ENCODE results near the gene AKT1S1. TPM values are rescaled to one million over a fixed set of nuclear protein-coding genes. Genes with fewer than 3 reads are reported as not detected.
A peak's percentile ranks its signal among the peaks of the same experiment; 100 is the strongest.

The AKT1S1 gene
- total RNA-seq, 2 experiments from 2014 or later = 7.3 to 19.8 TPM

GRCh38 chr19:49869009-49869483 is 8.1 kb downstream of the AKT1S1 start:
- H3K79me2 ChIP-seq (ENCODE audit: insufficient read depth, low read depth, low read length) = peaks cover 28% of the 10 kb centered on the region; the same call in 1 of the 2 replicates
- TF ChIP-seq EZH2phosphoT487 (IDR thresholded peaks at IDR 0.05; ENCODE audit: borderline replicate concordance, low read depth, low read length) (no peak), CTCF (conservative IDR thresholded peaks at IDR 0.05; ENCODE audit: low read length) (no peak)
- peak overlapping the region; percentile 69 for H3K4me3 ChIP-seq (ENCODE audit: low read depth, low read length, poor library complexity, severe bottlenecking)
- H3K4me2 ChIP-seq (ENCODE audit: low read length) = peak overlapping the region; percentile 66
- DNase-seq (ENCODE audit: low spot score) = no peak
- H3K9me3 ChIP-seq (ENCODE audit: low read length) = no peaks in the 10 kb centered on the region
- H3K27ac ChIP-seq (ENCODE audit: low read depth, low read length, poor library complexity, severe bottlenecking) = peak overlapping the region; percentile 49
- H2AFZ ChIP-seq (ENCODE audit: low read length) = peak overlapping the region; percentile 51; the same call in 1 of the 2 replicates
- BruUV-seq (replicated peaks) = no TSS peak
- H3K36me3 ChIP-seq (ENCODE audit: insufficient read depth, low read length) = peaks cover 23% of the 10 kb centered on the region
- intact Hi-C loops (cut with micrococcal nuclease; ENCODE audit: unreplicated experiment) = no loop called here
- ChIA-PET POLR2A (interaction anchor here (0.7 to 1.1 kb wide), 4 partner anchors 11 to 50 kb away, joined by 3 to 7 read pairs (median 4); no protein-coding TSS in a partner anchor), CTCF (ENCODE audit: unreplicated experiment) (no interaction called here)
- H3K9me2 ChIP-seq (ENCODE audit: insufficient read depth, low read length) = no peaks in the 10 kb centered on the region
- peaks cover 52% of the 10 kb centered on the region for H3K4me1 ChIP-seq (ENCODE audit: insufficient read depth, low read length, poor library complexity, severe bottlenecking)
- H4K20me1 ChIP-seq (ENCODE audit: insufficient read depth, low read length) = peaks cover 10% of the 10 kb centered on the region; the same call in 1 of the 2 replicates

- intact Hi-C loops (cut with micrococcal nuclease; ENCODE audit: unreplicated experiment) = loop anchor here (1.0 to 2.0 kb wide), 2 partner anchors 54 to 101 kb away; partner anchors contain the start of gene FUZ
- POLR2A ChIA-PET = interaction anchor here (0.6 to 0.8 kb wide), 2 partner anchors 9 to 218 kb away, joined by 3 to 7 read pairs; no protein-coding TSS in a partner anchor
Measured at GRCh38 chr19:49866933-49867782, 10.0 kb downstream of the AKT1S1 start, which contains the start of gene PNKP. Gene PNKP, minus strand, starts transcription at chr19:49867576. Its CDS starts 372 bp downstream, at chr19:49867204.

More at GRCh38 chr19:49866933-49867782, 10.0 kb downstream of the AKT1S1 start, which contains the start of gene PNKP:
- H3K79me2 ChIP-seq (ENCODE audit: insufficient read depth, low read depth, low read length) = peaks cover 28% of the 10 kb centered on the region; the same call in 1 of the 2 replicates
- no TSS peak for BruUV-seq (replicated peaks)
- no peaks in the 10 kb centered on the region for H3K9me3 ChIP-seq (ENCODE audit: low read length)
- peak; percentile 90 for DNase-seq (ENCODE audit: low spot score)
- peaks cover 41% of the 10 kb centered on the region for H3K36me3 ChIP-seq (ENCODE audit: insufficient read depth, low read length)
- peak within 1 kb of the TSS; percentile 89 for H3K4me2 ChIP-seq (ENCODE audit: low read length)
- H3K4me1 ChIP-seq (ENCODE audit: insufficient read depth, low read length, poor library complexity, severe bottlenecking) = peaks cover 52% of the 10 kb centered on the region
- H4K20me1 ChIP-seq (ENCODE audit: insufficient read depth, low read length) = peaks cover 10% of the 10 kb centered on the region; the same call in 1 of the 2 replicates
- CTCF ChIA-PET (ENCODE audit: unreplicated experiment) = no interaction called here
- peak within 1 kb of the TSS; percentile 80 for H3K4me3 ChIP-seq (ENCODE audit: low read depth, low read length, poor library complexity, severe bottlenecking)
- peak within 1 kb of the TSS; percentile 69 for H3K27ac ChIP-seq (ENCODE audit: low read depth, low read length, poor library complexity, severe bottlenecking)
- TF ChIP-seq EZH2phosphoT487 (IDR thresholded peaks at IDR 0.05; ENCODE audit: borderline replicate concordance, low read depth, low read length) (no peak), CTCF (conservative IDR thresholded peaks at IDR 0.05; ENCODE audit: low read length) (no peak)
- H3K9me2 ChIP-seq (ENCODE audit: insufficient read depth, low read length) = no peaks in the 10 kb centered on the region
- H2AFZ ChIP-seq (ENCODE audit: low read length) = peak within 1 kb of the TSS; percentile 46; the same call in 1 of the 2 replicates
